NCI-H510A (cell line): ENCODE data around the gene RNGTT.
"Not testable (repeated sequence)": the region's sequence is repeated elsewhere in the genome, so short reads cannot be mapped to it uniquely, and the experiment has no call there.

Experiments used
- DNase-seq: peaks from one replicate; lab custom pipeline; 2025; lab: John Stamatoyannopoulos, UW

The RNGTT gene

GRCh38 chr6:88864359-88865054 lies 98.9 kb downstream of the RNGTT start:
- DNase-seq: no peak

DNA sequence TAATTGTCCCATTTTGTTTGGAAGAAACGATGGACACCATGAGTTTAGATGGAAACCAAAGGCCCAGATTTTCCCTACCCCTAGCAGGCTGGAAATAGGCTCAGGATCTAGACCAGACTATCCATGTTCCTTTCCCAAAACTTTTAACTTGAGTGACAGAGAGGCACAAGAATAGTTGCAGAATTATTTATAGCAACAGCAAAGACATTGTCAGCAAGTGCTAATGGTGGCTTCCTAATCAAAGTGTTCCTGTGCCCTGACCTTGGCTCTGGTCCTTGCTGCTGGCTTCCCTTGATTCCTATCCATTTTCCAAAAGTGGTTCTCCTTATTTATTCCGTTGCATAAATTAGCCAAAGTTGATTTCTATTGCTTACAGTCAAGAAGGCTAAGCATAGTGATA lies 103.1 kb downstream of the RNGTT start:
- no peak for DNase-seq

DNA sequence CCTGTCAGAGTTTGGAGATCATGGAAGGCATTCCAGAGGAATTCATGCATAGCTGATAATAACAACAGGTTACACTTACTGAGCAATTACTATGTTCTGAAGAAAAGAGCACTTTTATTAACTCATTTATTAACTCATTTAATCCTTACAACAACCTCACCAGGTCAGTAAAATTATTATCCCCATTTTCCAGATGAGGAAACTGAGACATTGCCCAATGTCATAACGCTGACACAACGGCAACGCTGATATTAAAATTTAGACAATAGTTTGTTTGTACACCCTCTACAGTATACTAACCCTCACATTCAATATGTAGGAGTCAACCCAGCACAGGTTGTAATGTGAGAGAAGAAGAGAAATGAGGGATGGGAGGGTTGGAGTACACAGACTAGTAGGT lies 105.0 kb downstream of the RNGTT start:
- DNase-seq: no peak

DNA sequence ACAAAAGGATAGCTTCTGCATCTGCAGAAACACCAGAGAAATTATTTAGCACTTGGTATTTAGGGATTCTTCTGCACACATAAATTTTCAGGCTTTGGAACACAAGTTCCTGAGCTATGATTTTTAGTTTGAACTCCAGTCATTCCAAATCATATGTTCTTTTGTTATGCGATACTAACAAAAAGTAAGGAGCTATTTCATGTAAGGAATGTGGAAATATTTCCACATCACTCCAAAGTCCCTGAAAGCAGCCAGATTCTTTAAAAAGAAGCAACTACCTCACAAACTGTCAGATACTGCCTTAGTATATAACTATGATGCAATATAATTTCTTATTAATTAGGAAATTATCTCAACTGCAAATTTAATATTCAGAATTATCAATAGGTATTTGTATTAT lies 106.9 kb downstream of the RNGTT start:
- DNase-seq: no peak

- no peak for DNase-seq
These were observed 107.8 kb downstream of the RNGTT start for GRCh38 chr6:88855541-88856147.

- DNase-seq: no peak
These were observed 110.6 kb downstream of the RNGTT start for GRCh38 chr6:88852775-88853174.

DNA sequence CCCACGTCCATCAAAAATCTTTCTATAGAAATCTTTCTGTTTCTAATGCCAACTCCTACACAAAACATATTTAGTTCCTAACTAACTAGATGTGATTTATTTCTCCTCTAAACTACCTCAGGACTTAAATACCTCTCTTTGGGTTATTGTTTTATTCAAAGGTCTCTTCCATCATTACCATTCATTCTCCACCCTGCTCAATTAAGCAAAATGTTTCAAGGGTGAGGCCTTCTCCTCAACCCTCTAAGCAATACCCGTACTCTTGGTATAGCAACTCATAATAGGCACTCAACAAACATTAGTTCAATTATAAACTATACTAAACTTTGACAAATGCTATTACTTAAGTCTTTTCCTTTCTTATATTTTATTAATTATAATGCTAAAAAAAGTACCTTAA lies 111.4 kb downstream of the RNGTT start:
- DNase-seq: no peak

- DNase-seq: no peak
These were observed 114.5 kb downstream of the RNGTT start for GRCh38 chr6:88848870-88849269.

GRCh38 chr6:88843040-88843439 lies 120.4 kb downstream of the RNGTT start:
- no peak for DNase-seq

DNA sequence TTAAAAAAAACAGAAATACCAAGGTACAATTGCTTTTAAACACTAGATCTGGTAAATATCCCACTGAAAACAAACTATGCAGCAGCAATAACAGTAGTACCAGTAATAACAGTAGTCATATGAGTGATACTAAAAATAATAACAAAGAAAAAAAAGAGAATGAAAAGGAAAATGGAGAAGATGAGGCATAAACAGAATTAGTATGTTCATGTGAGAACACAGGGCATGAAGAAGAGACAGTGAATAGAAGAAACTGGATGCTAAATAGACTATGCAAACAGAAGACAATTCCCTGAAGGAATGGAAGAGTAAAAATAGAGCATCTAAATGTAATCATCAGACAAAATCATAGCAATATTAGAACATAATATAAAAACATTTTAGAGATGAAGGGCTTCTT lies 121.1 kb downstream of the RNGTT start:
- DNase-seq: no peak

GRCh38 chr6:88840796-88841539 lies 122.5 kb downstream of the RNGTT start:
- DNase-seq: no peak

DNA sequence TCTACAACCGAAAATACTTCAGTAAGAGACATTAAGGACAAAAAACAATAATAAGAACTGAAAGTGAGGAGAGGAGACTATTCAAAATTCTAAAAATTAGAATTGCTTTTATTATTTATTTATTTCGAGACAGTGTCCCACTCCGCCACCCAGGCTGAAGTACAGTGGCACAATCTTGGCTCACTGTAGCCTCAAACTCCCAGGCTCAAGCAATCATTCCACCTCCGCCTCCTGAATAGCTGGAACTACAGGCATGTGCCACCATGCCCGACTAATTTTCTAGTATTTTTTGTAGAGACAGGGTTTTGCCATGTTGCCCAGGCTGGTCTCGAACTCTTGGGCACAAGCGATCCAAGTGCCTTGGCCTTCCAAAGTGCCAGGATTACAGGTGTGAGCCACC lies 123.1 kb downstream of the RNGTT start:
- no peak for DNase-seq

DNA sequence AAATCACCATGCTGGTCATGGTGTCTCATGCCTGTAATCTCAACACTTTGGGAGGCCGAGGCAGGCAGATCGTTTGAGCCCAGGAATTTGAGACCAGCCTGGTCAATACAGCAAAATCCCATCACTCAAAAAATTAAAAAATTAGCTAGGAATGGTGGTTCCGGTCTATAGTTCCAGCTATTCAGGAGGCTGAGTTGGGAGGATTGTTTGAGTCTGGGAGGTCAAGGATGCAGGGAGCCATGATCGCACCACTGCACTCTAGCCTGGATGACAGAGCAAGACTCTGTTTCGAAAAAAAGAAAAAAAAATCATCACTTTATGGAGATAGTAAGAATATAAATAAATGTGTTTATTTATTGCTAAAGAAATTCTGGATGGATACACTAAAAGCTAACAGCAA lies 124.1 kb downstream of the RNGTT start:
- DNase-seq: no peak

DNA sequence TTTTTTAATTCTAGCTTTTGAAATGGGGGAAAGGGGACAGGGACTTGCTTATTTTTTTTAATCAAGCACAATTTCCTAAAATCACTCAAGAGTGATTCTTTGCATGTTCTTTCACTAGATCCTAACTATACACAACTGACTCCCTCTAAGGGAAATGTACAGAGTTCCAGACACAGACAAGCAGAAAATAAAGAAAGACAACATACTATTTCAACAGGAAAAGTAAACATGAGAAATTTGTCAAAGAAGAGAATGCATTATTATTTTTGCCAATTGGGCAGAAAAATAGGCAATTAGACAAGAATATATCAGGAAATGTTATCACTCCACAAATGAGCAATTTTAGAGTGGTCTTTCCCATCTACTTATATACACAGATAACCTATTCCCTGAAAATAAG lies 128.2 kb downstream of the RNGTT start:
- DNase-seq: no peak

GRCh38 chr6:88833071-88833470 lies 130.3 kb downstream of the RNGTT start:
- DNase-seq: not testable (repeated sequence)

- not testable (repeated sequence) for DNase-seq
These were observed 135.8 kb downstream of the RNGTT start for GRCh38 chr6:88827599-88827998.

DNA sequence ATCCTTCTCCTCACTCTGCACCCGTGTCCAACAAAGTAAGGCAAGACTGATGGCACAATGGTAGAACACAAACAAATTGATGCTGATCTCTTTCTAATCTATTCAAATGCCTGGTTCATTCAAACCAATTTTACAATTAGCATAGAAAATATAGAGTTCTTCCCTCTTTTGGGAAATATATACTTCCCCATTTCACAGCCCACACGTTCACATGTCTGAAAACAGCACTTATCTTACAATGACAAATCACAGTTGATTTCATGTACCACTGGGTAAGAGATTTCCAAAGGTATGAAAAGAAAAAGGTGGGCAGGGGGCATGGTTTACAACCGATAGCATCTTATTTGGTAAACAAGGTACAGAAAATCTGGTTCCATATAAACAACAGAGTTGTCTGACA lies 137.6 kb downstream of the RNGTT start:
- no peak for DNase-seq

GRCh38 chr6:88823998-88824397 lies 139.4 kb downstream of the RNGTT start:
- no peak for DNase-seq

- no peak for DNase-seq
These were observed 147.9 kb downstream of the RNGTT start for GRCh38 chr6:88815491-88815890.

GRCh38 chr6:88814909-88815308 lies 148.5 kb downstream of the RNGTT start:
- DNase-seq: no peak

GRCh38 chr6:88813045-88813444 lies 150.4 kb downstream of the RNGTT start:
- DNase-seq: peak; percentile 2

- DNase-seq: no peak
These were observed 152.7 kb downstream of the RNGTT start for GRCh38 chr6:88810701-88811100.

- DNase-seq: no peak
These were observed 153.3 kb downstream of the RNGTT start for GRCh38 chr6:88810089-88810488.
